ENCODE results near the gene R3HDM2.

R3HDM2 gene

DNA sequence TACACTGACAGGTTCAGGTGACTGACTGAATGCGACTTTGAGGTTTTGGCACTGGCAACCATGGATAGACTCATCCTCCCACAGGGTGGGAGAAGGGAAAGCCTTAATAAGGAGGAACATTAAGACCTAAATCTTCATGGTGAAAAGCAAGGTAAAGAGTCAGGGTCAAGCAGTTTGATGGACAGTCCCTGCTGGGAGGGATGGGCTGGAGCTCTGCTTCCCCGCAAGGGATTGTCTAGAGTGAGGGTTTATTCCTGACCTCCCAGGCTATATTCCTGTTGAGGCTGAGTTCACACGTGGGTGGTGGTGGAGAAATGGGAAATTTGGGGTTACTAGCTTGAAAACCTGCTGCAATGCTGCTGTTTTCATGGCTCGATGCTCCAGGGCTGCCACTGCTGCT lies 170.5 kb downstream of the R3HDM2 start:
- no peak for DNase-seq

DNA sequence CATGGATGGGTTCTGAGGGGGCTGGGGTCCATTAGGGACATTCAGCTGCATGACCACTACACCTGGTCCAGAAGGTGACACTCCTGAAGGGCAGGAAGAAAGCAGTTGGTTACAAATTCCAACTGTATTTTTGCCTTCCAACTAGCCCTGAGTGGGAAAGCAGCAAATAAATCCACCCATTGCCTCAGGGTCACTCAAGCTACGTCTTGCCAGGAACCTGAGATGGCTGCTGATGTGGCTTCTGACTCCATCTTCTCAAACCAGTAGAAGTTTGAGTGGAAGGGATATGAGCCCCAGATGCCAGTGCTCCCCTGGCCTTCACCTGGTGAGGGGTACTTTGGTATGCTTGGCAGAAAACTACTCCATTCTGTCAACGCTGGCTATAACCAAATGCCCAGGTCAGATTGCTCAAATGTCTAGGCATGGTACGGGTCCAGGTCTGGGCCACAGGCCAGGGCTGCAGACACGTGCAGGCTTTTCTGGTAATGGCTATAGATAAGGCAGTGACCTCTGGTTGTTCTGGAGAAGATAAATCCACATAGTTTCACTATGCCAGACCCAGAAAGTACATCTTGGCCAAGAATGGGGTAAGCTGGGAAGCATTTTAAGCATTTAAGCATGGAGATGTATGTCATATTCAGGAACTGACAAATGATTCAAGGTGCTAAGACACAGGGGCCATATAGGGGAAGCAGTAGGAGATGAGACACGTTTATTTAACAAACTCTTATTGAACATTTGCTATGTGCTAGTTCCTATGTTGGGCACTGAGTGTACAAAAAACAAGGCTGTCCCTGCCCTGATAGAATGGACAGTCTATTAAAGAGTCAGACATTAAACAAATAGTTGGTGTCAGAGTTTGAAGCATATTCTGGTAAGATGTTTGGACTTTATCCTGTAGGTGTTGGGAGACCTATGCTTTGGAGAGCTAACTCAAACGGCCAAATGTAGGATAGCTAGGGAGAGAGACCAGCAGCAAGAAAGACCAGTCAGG lies 171.6 kb downstream of the R3HDM2 start:
- DNase-seq, result no peak

DNA sequence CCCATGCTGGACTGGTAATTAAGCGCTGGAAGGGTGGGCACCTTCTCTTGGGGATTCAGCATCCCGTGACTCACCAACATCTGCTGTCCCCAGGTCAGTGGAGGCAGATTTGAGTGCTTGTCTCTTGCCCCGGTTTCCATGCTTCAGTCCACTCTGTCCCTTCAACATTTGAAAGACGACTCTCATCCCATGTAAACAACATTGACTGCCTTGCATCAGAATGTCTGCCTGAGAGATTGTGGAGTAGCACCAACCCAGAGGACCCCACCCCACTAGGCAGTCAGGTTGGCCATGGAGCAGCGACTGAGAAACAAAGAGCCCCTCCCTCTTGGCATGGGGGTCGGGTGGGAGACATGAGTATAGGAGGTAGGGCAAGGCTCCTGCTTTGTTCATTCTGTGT lies 174.9 kb downstream of the R3HDM2 start:
- no peak for DNase-seq

DNA sequence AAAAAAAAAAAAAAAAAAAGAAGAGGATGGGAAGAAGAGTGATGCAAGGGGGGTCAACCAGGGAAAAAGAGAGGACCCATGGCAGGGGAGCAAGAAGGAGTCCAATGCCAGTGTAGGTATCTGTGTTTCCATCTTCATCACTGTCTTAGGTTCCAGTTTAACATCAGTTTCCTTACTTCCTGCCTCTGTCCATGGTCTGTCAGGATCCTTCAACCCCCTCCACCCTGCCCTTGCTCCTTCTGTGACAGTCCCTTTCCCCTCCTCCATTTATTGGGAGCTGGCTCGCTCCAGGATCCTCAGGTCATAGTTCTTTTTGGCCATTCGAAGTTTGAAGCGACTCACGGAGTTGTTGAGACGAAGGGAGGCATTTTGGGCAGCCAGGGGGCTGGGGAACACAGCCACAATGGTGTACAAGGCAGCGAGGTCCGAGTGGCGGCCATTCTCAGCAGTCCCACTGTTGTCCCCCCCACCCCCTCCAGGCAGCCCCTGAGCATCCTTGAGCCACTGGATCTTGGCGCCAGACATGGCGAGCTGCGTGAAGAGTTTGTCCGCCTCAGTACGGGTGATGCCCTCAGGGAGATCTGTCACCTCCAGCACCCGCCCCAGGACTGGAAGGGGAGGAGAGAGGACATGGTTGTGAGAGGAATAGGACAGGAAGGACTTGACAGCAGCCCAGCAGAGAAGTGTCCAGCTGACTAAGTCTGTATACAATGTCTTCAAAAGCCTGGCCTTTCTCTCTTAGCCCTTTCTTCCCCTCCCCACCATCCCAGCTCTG lies 176.2 kb downstream of the R3HDM2 start:
- no peak for DNase-seq

DNA sequence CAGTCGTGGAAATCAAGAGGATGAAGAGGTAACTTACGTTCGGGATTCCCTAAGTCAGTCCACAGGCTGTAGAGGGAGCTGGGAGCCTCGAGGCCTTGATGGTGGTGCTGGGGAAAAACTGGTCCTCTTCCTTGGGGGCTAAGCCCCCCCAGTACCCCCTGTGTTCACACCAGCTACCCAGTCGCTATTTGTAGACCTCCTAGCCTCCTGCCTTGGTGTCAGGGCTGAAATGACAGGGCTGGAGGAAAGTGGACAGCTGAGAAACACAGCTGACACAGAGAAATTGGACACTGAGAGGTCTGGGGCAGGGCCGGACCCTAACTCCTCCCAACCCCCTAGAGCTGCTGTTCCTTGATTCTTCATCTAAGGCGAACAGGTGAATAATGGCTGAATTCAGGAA lies 179.9 kb downstream of the R3HDM2 start, which contains the start of gene STAC3:
TSS of gene STAC3 (minus strand) at position 232 of the 400 bp plus-strand sequence. CDS start 1,551 bp downstream, outside the sequence.
- no peak for DNase-seq

DNA sequence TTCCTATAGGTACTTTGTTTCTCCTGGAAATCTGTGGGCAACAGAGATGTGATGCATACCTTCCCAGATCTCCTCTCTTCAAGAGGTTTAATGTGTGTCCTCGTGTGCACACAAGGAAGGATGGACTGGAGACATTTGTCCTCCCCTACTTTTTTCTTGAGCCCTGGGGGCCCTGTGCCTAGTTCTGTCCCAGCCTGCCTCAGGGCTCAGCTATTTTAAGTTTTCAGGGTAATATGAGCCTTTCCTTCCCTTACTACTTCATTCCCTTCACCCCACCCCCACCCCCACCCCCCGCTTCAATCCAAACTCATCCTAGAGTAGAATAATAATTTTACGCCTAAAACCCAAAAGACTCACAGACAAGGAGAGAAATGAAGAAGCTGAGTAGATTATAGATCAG lies 180.3 kb downstream of the R3HDM2 start:
- no peak for DNase-seq

DNA sequence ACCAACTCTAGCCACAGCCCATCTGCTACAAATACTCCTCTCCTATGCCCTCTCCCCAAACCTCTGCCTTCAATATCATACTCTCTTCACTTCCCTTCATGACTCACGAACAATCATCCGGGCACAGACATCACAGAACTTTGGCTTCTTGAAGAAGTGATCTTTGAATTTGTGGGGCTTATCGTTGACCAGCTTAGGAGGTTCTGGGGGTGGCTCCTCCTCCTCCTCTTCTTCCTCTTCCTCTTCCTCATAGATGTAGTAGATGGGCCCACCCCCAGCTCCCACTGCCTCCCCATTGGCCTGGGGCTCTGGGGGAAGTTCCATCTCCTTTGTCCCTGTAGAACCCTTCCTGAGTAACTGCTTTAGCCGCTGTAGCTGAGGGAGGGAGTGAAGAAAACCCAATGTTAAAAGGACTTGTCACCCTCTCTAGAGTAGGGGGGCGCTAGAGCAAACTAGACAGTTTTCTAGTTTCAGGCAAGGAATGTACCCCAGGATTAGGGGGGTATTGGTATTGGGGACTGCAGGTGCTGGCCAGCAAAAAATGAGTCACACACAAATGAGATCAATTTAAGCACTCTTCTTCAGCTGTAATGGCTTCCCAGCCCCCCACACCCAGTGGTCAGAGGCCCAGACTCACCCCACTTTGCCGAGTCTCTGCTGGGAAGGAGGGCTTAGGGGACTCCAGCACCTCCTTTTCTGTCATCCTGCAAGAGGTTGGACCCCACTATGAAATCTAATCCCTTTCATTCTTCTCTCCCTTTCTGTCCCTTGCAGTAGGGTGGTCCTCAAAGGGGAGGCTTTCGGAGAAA lies 181.7 kb downstream of the R3HDM2 start:
- DNase-seq, result no peak

DNA sequence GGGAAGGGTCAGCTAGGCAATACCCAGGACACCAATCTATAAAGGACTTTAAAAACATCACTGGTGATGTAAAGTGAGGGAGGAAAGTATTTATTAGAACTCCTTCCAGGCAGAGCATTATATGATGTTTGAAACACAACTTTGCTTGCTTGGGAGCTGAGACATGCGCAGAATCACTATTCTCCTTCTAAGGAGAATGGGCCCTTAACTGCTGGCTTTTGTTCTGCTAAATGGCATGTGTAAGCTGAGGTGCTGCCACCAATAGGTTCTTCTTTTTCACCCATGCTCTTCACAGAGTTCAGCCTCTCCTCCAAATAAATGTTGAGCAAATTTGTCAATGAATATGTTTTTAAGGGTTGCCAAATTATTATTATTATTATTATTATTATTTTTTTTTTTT lies 183.8 kb downstream of the R3HDM2 start:
- DNase-seq, result no peak

DNA sequence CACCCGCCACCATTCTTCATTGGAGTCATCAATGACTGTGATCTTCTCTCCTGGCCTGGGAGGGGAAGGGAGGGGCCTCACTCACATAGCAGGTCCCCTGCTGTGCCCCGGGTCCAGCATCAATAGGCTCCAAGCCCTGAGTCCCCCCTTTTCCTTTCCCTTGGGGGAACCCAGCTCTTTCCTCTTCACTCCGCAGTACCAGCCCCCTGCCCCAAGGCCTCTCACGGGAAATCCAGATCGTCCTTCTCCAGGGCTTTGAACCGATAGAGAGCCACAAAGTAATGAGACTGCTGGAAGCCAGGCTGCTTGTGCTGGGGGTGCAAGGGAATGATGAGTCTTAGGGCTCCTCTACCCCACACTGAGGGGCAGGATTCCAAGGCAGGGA lies 186.5 kb downstream of the R3HDM2 start:
- no peak for DNase-seq

DNA sequence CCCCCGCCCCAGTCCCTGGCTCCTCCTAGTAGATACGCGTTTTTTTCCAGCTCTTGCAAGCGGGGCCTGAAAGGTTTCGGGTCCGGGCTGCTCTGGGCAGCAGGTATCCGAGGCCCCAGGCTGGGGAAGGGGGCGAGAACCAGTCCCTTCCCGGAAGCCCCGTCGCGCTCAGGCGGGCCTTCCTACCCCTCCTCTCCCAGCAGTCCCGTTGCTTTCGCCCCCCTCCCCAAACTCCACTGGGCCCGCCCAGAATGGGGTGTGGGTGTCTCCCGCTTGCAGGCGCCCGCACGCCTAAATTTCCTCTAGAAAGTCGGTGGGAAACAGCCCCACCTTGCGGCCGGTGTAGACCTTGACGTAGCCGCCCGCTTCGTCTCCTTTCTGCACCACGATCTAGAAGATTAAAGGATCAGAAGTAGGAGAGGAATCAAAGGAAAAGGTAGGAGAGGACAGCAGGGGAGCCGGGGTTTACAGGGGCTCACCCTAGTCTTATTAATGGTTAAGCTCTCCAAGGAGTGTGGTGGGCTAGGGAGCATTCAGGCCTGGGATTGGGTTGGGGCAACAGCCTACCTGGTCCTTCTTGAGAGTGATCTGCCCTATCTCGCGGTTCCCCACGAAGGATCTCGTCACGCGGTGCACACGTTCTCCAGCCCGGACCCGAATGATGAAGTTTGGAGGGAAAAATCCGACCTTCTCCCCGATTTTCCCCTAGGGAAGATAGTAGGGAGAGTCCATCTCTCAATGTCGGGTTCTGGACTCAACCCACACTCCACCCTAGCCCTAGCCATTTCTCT lies 187.1 kb downstream of the R3HDM2 start:
- DNase-seq, result peak; percentile 79

DNA sequence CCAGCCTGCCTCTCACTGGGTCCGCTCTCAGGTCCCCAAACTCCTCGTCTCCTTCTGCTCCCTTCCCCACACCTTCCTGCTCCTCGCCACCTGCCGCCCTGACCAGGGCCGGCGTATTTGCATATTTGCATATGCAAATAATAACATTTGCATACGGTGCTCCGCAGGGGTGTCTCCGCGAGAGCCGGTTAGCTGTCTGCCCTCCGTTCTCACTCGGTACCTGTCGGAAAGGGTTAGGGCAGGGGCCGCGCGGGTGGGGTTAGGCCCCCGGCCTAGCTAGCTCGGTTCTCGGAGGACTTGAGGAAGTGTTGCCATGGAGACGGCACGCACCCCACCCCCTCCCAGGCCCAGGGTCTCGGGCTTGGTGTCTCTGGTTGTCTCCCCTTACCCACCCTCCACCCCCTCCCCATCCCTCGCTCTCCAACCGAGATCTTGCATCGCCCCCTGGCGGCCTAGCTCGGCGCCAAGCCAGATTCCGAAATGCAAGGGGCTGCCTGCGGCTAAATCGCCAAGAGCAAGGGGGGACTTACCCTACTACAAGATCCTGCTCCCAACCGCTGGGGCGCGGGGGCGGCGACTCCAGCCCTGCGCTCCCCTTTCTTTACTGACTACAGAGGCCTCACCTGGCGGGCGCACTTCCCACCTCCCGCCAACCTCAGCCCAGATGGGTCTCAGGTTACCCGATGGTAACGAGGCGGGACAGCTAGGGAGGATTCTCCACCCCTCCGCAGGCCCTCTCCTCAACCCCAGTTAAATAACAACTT lies 188.0 kb downstream of the R3HDM2 start:
- DNase-seq, result peak; percentile 85

DNA sequence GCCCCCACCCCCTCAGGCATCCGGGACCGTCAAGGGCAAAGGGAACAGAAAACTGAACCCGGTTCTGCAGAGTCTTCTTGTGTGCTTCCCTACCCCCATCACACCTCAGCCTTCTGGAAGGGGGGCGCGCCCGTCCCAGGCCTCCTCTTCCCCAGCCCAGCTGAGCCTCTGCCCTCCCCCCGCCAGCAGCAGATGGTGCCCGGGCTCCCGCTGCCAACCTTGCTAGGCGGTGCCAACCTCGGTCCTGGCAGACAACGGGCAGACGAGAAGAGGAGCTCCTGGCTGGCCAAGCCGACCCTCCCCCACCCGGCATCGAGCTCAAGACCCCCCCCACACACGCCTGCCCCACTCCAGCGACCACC lies 188.5 kb downstream of the R3HDM2 start:
- DNase-seq, result peak; percentile 62

DNA sequence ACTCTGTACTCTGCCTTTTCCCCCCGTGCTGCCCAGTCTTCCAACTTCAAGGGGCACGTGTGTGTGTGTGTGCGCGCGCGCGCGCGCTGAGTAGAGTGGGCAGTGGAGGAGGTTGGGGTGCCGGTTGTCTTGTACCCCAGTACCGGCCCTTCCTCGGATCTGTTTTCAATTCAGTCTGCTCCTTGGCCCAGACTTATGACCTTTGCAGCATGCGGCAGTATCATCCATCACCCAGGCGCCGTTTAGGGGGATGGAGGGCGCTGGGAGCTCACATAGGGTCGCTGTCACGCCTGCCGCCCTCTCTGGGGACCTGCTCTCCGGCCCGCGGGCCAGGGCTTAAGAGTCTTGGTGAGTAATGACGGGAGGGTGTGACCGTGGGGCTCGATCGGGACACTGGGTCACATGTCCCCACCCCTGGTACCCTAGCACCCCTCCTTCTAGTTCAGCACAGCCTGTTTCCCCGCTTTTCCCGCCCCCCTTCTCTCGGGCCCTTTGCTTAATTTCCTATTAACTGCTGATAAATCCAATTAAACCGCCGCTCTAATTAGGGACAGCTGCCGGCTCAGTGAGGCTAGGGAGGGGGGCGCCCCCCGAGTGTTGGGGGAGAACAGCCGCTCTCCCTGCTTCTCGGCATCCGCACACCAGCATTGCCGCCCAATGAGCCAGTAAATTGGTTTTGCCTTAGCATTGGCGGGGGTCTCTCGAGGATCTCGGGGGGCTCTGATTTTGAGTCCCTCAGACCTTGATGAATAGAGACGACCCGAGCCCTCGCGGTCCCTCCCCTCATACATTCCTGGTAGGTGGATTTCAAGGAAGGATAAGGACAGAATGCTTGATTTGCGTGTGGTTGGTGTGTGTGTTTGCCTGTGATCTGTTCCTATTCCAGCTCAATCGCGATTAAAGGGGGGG lies 189.2 kb downstream of the R3HDM2 start:
- peak; percentile 19 for DNase-seq

DNA sequence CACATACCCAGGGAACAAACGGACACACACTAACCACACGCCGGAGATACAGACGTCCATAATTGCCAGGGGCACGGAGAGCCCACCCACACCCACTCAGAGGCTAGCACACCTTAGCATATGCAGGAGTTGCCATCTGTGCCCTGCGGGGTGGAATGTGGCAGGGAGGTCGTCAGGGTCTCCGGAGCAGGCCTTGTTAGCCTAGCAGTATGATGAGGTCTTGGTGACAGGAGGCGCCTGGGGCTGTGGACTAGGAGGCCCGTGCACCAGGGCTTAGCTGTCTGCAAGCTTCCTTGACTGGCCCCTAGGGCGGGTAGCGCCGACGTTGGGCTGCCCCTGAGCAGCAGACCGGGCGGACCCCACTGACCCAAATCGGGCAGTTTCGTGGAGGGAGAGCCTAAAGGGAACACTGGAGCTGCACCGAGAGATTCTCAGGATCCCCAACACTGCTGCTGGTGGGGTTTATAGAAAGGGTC lies 189.9 kb downstream of the R3HDM2 start:
- DNase-seq, result peak; percentile 32

DNA sequence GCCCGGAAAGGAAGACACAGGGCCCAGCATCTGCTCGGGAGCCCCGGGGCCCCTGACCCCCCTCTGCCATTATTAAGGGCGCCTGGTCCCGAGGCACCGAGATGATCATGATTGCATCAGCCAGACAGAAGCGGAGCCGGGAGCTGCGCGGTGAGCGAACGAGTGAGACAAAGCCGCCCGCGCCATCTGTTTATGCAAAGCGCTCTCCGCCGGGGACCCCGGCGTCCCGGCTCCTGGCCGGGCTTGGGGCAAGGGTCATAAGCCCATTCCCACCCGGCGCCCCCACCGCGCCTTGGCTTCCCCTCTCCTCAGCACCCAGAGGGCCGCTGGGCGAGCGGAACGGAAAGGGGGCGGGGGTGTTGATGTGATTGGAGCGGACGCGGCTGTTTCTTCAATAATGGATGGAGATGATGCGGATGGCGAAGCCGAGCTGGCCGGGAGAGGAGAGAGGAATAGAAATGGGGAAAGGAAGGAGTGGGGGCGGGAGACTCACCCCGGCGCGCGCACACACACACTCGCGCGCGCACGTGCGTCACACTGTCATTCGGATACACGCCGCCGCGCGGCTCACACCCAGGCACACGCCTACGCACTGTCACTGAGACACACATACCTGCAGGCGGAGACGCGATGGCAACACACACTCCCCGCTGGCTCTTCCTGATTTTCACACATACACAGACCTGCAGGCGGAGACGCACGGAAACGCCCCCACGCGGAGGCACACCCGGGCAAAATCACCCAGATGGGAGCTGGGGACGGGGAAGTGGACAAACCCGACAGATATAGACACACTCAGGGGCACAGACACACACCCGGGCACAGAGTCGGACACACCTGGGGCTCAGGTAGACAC lies 190.5 kb downstream of the R3HDM2 start:
- peak; percentile 69 for DNase-seq

DNA sequence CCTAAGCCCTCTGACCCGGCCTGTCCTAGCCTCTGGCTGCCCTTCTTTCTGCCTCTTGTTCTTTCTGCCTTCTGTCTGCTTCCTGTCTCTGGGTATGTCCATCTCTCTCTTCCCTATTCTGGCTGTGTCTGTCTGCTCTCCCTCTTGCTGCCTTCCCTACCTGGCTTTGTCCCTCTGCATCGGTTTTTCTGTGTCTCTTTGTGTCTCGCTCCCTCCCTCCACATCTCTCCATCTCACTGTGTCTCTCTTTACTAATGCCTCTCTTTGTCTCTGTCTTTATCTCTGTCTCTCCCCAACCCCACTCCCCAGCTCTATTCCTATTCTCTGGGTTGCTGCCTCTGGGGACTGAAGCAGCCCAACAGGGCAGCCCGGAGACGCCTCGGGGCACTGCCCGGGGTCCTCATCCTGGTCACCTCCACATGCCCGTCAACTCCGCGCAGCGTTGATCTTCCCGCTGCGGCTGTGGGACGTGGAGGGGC lies 191.2 kb downstream of the R3HDM2 start:
- no peak for DNase-seq

DNA sequence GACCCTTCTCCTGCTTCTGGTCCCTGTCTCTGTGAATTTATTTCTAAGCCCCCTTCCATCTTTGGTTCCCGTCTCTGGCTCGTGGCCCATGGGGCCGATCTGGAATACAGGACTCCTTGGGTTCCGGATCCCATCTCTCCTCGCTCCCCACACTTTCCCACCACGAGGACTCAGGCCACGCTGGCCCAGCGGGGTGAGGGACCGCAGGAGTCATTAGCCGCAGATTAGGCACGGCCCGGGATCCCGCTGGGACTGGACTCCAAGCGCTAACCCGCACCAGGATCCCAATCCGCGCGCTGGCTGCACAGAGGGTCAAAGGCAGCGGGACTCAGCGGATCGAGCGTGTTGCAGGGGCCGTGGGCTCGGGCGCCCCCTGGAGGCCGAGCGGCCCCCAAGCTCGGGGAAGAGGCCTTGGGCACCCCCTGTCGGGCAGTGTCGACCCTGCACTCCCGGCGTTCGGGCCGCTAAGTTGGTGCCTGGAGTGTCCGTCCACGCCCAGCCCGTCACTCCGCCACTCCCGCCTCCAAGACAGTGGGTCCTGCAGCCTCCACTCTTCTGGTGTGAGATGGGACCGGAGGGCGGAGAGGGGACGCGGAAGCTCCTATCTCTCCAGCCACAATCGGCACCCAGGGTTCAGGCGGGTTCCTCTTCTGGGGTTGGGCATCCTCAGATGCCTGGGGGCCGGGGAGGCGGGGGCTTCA lies 191.8 kb downstream of the R3HDM2 start:
- peak; percentile 64 for DNase-seq

Measured in NCI-H1694 (cell line).